HL-60 (cell line): Measurements from ENCODE around the gene ABHD2.

Experiments
- POLR2AphosphoS5 ChIP-seq: IDR thresholded peaks from 2 replicates; pipeline ENCODE4 v1.6.1; 2012; ENCODE audit warnings: low read depth
- TF ChIP-seq, protein P1 (sequence below): IDR thresholded peaks from one replicate; pipeline ENCODE4 v1.5.1; 2011; ENCODE audit warnings: low read length, control low read depth, inconsistent platforms; ENCODE audit not compliant: insufficient read depth

GRCh38 chr15:89039142-89039541 is 49.1 kb upstream of the ABHD2 start:
- TF ChIP-seq POLR2AphosphoS5: no peak
- TF ChIP-seq, protein P1, sequence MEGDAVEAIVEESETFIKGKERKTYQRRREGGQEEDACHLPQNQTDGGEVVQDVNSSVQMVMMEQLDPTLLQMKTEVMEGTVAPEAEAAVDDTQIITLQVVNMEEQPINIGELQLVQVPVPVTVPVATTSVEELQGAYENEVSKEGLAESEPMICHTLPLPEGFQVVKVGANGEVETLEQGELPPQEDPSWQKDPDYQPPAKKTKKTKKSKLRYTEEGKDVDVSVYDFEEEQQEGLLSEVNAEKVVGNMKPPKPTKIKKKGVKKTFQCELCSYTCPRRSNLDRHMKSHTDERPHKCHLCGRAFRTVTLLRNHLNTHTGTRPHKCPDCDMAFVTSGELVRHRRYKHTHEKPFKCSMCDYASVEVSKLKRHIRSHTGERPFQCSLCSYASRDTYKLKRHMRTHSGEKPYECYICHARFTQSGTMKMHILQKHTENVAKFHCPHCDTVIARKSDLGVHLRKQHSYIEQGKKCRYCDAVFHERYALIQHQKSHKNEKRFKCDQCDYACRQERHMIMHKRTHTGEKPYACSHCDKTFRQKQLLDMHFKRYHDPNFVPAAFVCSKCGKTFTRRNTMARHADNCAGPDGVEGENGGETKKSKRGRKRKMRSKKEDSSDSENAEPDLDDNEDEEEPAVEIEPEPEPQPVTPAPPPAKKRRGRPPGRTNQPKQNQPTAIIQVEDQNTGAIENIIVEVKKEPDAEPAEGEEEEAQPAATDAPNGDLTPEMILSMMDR: no peak
